Lung microvascular endothelial cell (primary cell): ENCODE measurements around the gene GYG1. TPM values are rescaled to one million over a fixed set of nuclear protein-coding genes. Genes with fewer than 3 reads are reported as not detected.

Source experiments
- DNase-seq, 2 donors: peaks; one replicate each; pipeline versions ENCODE4 v3.0.0 to v3.0.0-alpha.2; 2010; ENCODE audit warnings: low read depth in 2 of 2
- total RNA-seq: library from RNA; depleted of rRNA; stranded (reverse); fragments of >200 nt; gene quantifications from 2 replicates; pipeline ENCODE4 v1.2.1, GENCODE V29; 2014

Gene GYG1
- total RNA-seq: 35.5 and 38.3 TPM in 2 replicates

- DNase-seq: peak; percentile 84 to 88
Measured at GRCh38 chr3:148991219-148992026, at the start of gene GYG1. GYG1 (plus strand) TSS chr3:148991540; CDS start chr3:148991641, 101 bp downstream.

GRCh38 chr3:148943506-148944205 is 47.7 kb upstream of the GYG1 start:
- peak; percentile 88 to 92 for DNase-seq

GRCh38 chr3:148945116-148945515 is 46.2 kb upstream of the GYG1 start:
- no peak for DNase-seq

- DNase-seq: no peak
Measured at GRCh38 chr3:148948913-148949657, 42.3 kb upstream of the GYG1 start.

GRCh38 chr3:148950806-148951205 is 40.5 kb upstream of the GYG1 start:
- DNase-seq: peak; percentile 4 to 6

GRCh38 chr3:148951599-148952361 is 39.6 kb upstream of the GYG1 start:
- DNase-seq: no peak

GRCh38 chr3:148953094-148953493 is 38.2 kb upstream of the GYG1 start:
- no peak for DNase-seq

GRCh38 chr3:148954981-148955380 is 36.4 kb upstream of the GYG1 start:
- no peak for DNase-seq

GRCh38 chr3:148955544-148956346 is 35.6 kb upstream of the GYG1 start:
- peak; percentile 75 to 86 for DNase-seq

GRCh38 chr3:148957586-148957985 is 33.8 kb upstream of the GYG1 start:
- peak; percentile 21 to 35 for DNase-seq

- DNase-seq: peak; percentile 5 to 55
Measured at GRCh38 chr3:148958696-148959095, 32.6 kb upstream of the GYG1 start.

GRCh38 chr3:148962513-148962912 is 28.8 kb upstream of the GYG1 start:
- peak; percentile 8 to 90 for DNase-seq

- no peak for DNase-seq
Measured at GRCh38 chr3:148964809-148965208, 26.5 kb upstream of the GYG1 start.

GRCh38 chr3:148968321-148968720 is 23.0 kb upstream of the GYG1 start:
- DNase-seq: no peak

- no peak for DNase-seq
Measured at GRCh38 chr3:148970271-148970670, 21.1 kb upstream of the GYG1 start.

- no peak for DNase-seq
Measured at GRCh38 chr3:148971401-148972163, 19.8 kb upstream of the GYG1 start.

GRCh38 chr3:148974726-148975125 is 16.6 kb upstream of the GYG1 start:
- no peak for DNase-seq

GRCh38 chr3:148975248-148975647 is 16.1 kb upstream of the GYG1 start:
- DNase-seq: no peak

GRCh38 chr3:148975696-148976095 is 15.6 kb upstream of the GYG1 start:
- no peak for DNase-seq

GRCh38 chr3:148981273-148981672 is 10.1 kb upstream of the GYG1 start:
- DNase-seq: no peak
